Ishikawa (cell line): ENCODE measurements around the gene CDC42BPA.

Source experiments
- CEBPB ChIP-seq: IDR thresholded peaks from 2 replicates; pipeline ENCODE4 v1.6.1; 2012
- CREB1 ChIP-seq: IDR thresholded peaks from 2 replicates; pipeline ENCODE4 v1.6.1; 2012; ENCODE audit warnings: low read depth
- EP300 ChIP-seq: IDR thresholded peaks from 2 replicates; pipeline ENCODE4 v1.6.1; 2012; ENCODE audit warnings: borderline replicate concordance
- TAF1 ChIP-seq: IDR thresholded peaks from 2 replicates; pipeline ENCODE4 v1.6.1; 2012; ENCODE audit warnings: low read depth, mild to moderate bottlenecking
- TEAD4 ChIP-seq: IDR thresholded peaks from 2 replicates; pipeline ENCODE4 v1.6.1; 2012
- YY1 ChIP-seq: IDR thresholded peaks from 2 replicates; pipeline ENCODE4 v1.6.1; 2012; ENCODE audit warnings: low read depth
- TF ChIP-seq, protein P1 (sequence below): IDR thresholded peaks from 2 replicates; pipeline ENCODE4 v1.6.1; 2012
- TF ChIP-seq, protein P2 (sequence below): IDR thresholded peaks from 2 replicates; pipeline ENCODE4 v1.6.1; 2012
- TF ChIP-seq, protein P3 (sequence below): IDR thresholded peaks from 2 replicates; pipeline ENCODE4 v1.6.1; 2012; ENCODE audit warnings: low read depth, mild to moderate bottlenecking

DNA sequence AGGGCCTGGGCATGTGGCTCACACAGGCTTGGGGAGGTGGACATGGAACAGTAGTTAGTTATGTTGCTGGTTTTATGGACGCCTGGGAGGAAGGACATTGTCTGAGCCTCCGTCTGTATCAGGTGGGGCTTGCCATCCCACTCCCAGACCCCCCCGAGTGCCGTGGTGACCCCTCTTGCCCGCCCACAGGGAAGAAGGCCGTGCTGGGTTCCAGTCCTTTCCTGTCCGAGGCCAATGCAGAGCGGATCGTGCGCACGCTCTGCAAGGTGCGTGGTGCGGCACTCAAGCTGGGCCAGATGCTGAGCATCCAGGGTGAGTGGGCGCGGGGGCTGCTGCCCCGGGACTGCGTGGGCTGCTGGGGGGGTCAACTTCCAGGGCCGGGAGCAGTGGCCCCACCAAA, 336.5 kb downstream of the CDC42BPA start:
- TF ChIP-seq EP300 (no peak), CEBPB (no peak), TAF1 (no peak), YY1 (no peak), TEAD4 (no peak), CREB1 (no peak)
- TF ChIP-seq, protein P1, sequence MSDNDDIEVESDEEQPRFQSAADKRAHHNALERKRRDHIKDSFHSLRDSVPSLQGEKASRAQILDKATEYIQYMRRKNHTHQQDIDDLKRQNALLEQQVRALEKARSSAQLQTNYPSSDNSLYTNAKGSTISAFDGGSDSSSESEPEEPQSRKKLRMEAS, result no peak
- TF ChIP-seq, protein P2, sequence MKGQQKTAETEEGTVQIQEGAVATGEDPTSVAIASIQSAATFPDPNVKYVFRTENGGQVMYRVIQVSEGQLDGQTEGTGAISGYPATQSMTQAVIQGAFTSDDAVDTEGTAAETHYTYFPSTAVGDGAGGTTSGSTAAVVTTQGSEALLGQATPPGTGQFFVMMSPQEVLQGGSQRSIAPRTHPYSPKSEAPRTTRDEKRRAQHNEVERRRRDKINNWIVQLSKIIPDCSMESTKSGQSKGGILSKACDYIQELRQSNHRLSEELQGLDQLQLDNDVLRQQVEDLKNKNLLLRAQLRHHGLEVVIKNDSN, result no peak
- TF ChIP-seq, protein P3, sequence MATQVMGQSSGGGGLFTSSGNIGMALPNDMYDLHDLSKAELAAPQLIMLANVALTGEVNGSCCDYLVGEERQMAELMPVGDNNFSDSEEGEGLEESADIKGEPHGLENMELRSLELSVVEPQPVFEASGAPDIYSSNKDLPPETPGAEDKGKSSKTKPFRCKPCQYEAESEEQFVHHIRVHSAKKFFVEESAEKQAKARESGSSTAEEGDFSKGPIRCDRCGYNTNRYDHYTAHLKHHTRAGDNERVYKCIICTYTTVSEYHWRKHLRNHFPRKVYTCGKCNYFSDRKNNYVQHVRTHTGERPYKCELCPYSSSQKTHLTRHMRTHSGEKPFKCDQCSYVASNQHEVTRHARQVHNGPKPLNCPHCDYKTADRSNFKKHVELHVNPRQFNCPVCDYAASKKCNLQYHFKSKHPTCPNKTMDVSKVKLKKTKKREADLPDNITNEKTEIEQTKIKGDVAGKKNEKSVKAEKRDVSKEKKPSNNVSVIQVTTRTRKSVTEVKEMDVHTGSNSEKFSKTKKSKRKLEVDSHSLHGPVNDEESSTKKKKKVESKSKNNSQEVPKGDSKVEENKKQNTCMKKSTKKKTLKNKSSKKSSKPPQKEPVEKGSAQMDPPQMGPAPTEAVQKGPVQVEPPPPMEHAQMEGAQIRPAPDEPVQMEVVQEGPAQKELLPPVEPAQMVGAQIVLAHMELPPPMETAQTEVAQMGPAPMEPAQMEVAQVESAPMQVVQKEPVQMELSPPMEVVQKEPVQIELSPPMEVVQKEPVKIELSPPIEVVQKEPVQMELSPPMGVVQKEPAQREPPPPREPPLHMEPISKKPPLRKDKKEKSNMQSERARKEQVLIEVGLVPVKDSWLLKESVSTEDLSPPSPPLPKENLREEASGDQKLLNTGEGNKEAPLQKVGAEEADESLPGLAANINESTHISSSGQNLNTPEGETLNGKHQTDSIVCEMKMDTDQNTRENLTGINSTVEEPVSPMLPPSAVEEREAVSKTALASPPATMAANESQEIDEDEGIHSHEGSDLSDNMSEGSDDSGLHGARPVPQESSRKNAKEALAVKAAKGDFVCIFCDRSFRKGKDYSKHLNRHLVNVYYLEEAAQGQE, result no peak
